NCI-H345 (cell line): ENCODE measurements around the gene EDIL3.
A peak's percentile ranks its signal among the peaks of the same experiment; 100 is the strongest.

Source experiments
- DNase-seq: peaks from one replicate; lab custom pipeline; 2025; lab: John Stamatoyannopoulos, UW

EDIL3 gene, protein sequence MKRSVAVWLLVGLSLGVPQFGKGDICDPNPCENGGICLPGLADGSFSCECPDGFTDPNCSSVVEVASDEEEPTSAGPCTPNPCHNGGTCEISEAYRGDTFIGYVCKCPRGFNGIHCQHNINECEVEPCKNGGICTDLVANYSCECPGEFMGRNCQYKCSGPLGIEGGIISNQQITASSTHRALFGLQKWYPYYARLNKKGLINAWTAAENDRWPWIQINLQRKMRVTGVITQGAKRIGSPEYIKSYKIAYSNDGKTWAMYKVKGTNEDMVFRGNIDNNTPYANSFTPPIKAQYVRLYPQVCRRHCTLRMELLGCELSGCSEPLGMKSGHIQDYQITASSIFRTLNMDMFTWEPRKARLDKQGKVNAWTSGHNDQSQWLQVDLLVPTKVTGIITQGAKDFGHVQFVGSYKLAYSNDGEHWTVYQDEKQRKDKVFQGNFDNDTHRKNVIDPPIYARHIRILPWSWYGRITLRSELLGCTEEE

DNA sequence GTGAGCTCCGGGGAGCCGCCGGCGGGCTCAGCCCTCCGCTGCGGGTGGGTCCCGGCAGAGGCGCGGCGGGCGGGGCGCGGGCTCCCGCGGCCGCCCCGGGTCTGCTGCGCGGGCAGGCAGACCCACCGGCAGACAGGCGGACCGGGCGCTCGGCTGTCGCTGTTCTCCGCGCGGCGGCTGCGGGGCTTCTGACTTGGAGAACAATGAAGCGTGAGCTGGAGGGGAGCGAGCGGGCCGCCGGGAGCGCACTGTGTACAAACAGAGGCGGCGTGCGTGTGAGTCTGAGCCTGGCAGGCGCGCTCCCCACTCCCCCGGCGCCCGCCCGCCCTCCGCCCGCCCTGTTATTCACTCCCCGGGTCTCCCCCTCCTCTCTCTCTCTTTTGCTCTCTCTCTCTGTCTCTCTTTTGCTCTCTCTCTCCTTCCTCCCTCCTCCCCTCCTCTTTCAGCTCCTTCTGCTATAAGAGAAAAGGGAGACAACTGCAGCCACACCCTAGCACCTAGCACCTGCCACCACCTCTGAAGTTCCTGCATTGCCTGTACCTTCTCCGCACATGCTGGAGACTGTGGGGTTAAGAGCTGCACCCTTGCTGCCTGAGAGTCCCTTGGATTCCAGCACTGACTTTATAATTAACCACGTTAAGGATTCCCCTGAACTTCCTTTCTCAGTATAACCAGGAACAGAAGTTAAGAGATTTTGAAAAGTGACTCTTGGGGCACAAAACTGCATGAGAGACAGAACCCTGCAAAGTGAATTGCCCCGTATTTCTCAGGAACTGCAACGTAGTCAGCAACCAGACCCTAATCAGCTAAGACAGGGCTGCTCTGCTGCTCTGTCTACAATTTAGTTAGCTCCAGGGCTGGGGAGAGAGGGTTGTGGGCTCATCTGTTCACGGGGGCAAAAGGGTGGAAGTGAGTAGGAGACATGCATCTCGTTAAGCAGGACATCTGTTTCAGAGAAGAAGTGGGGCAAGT lies at the start of gene EDIL3:
EDIL3 (minus strand) TSS at position 277 of the 972 bp plus-strand sequence. CDS start 506 bp downstream, outside the sequence.
- DNase-seq: peak; percentile 63

DNA sequence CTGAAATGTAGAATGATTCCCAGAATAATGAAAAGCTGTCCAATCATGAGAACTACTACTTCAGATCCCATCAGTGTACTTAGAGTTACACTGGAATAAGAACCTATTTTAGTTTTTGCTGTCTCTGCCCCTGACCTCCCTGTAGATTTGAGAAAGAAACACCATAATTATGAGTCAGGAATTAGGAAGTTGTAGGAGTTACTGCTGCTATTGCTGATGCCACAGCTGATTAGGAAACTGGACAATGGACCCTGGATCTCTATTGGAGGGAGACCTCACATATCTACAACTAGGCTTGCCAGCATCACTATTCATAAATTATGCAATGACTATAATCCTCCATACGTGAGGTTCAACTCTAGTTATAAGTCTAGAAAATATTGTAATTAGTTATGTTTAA lies 48.8 kb upstream of the EDIL3 start:
- DNase-seq: no peak

DNA sequence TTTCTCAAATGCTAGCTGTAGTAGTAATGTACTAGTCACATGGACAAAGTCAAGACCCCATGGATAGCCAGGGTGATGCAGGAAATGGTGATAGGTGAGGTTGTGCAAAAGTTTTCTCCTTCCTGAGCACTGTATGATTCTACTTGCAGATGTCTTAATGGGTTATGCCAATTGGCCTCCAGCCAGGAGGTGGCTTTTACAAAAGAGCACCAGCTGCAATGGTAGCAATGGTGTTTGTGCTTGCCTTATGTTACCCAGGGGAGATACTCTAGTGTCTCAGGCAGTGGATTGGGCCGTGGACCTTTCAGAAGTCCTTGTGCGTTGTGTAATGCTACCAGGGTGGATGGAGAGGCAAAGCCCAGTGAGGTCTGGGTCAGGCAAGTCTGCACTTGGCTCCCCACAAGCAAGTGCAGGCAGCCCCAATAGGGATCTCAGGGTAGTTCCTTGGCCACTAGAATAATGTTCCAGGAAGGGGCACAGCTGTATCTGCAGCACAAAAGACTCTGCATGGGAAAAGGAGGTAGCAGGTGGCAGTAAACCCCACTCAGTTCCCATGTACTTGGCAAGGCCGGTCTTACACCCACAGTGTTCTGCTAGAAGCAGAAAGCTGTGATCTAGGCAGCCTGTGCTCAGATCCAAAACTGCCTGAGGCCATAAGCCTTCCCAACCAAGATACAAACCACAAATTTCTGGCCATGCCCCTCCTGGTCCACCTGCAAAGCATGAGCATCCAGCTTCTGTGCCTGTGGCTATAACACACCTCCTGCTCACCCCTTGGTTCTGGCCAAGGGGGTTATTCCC lies 46.4 kb upstream of the EDIL3 start:
- peak; percentile 11 for DNase-seq

DNA sequence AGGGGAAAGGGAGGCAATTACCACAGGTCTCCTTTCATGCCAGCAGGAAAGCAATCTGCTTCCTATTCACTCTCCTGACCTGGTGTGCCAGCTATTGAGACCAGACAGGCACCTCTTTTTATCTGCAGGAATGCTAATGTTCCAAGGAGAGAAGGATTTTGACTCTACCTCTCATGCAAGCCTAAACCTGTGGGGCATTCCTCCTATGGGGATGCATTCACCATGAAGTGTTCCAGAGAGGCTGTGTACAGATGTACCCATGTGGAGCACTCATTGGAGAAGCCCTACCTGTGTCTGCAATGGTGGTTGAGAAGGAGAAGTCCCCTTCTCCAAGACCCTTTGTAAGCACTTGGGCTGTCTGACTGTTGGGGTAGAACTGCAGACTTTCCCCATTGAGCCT lies 45.4 kb upstream of the EDIL3 start:
- no peak for DNase-seq

DNA sequence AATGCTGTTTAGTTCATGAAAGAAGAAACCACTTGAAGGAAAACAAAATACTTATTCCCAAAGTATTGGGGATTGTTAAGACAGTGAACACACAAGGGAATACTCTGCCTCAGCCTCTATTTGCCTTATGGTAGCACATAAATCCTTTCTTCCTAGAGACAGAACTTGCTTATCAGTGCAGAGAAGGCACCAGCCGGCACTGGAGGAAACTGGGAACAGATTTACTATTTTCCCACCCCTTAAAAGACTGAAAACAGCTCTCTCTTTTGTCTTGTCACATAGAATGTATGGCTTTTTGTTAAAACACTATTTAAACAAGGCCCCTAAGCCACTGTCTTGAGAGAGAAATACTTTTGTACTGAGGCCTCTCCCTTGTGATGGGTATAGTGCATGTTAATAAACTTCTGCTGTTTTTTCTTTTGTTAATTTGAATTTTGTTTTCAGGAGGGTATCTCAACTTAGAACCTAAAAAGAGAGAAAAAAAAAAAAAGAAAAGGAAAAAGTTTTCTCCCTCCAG lies 40.7 kb upstream of the EDIL3 start:
- no peak for DNase-seq

DNA sequence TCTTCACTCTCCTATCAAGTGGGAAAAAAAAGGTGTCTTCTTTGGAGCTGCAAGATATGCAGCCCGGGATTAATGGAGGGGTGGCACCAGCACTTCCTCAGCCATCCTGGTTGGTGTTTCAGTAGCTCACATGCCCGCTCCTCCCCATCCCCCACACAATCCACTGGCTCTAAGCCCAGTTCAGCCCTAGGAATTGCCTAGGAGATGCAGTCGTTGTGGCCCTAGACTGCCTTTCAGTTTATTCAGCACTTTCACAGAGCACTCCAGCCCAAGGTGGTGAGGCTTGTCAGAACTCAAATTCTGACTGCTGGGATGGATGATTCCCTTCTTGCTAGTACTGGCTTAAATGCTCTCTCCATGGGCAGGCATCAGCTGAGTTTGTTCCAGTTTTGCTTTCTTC lies 35.1 kb upstream of the EDIL3 start:
- DNase-seq: no peak

DNA sequence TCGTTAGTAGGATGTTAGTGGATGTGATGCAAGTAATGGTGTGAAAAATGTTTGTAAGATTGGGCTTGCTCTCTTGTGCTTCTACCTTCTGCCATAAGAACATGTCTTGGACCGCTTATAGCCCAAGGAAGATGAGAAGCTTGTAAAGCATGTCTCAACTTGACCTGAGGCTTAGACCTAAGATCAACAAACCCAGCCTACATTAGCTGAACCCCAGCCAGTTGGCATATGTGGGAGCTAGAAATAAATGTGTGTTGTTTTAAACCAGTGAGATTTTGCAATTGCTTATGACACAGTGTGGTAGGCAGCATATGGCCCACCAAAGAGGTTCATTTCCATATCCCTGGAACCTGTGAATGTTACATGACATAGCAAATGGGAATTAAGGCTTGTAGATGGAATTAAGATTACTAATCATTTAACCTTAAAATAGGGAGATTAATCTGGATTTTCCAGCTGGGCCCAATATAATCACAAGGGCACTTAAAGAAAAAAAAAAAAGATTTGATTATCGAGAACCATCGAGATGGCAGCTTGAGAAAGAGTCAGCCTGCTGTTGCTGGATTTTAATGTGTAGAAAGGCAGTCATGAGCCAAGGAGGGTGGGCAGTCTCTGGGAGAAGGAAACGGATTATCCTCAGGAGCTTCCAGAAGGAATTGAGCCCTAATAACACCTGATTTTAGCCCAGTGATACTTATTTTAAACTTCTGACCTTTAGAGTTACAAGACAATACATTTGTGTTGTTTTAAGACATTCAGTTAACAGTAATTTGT lies 27.3 kb upstream of the EDIL3 start:
- no peak for DNase-seq

DNA sequence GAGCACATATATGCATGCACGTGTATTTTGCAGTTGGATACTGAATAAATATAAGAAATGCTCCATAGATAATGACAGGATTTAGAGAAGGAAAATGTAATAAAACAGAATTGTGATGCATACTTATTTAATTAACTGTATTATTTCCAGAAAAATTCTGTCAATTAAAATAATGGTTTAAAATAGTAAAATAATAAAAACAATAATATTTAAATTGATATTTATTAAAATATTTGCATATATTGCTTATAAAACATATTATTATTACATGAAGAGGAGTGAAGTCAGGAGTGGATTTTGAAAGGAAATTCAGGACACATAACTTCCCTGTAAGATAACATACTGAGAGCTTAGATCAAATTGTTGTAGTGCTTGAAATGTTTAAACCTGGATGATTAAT lies 21.4 kb upstream of the EDIL3 start:
- DNase-seq: no peak

DNA sequence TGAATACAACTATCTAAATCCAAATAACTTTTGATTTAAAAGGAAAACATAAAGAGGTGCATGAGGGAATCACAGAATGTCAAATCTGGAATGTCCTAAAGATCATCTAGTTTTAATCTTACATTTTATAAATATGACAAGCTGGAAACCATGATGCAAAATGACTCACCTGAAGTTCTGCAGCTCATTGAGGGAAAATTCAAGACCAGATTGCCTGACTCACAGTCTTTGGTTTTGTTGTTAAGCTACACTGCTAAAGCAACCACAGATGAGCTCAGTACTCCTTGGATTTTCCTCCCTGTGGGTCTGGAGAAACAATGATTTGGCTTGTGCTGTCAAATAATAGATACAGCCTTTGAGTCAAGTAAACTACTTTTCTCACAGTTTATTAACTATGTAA lies 19.1 kb upstream of the EDIL3 start:
- no peak for DNase-seq

DNA sequence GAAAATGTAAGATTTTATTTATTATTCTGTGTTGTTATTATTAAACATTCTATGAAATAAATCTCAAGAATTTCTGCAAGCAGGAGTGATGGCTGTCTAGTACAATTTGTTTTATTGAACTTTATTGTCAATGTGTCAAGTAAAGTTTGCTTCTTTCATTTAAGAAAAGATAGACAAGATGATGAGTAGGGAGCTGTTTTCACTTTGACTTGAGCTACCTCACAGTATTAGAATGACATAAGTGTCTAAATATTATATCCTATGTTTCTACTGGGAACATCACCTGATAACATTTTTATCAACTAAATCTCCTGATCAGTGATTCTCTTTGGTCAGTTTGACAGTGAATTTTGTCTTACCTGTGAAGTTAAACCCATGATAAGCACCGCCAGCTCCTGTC lies 12.7 kb upstream of the EDIL3 start:
- DNase-seq: no peak

DNA sequence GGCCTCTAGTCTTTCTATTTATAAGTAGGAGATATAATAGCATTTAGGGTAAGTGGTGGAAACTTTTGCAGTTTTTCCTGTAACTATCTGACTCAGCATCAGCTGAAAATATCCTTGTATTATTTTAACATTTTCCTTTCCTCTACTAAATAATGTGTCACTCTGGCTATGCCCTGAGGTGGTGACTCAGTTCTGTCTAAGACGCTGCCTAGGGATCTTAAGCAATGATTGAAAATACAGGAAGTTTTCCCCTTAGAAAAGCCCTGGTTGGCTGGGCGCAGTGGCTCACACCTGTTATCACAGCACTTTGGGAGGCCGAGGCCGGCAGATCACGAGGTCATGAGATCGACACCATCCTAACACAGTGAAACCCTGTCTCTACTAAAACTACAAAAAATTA lies 9.3 kb upstream of the EDIL3 start:
- DNase-seq: no peak

DNA sequence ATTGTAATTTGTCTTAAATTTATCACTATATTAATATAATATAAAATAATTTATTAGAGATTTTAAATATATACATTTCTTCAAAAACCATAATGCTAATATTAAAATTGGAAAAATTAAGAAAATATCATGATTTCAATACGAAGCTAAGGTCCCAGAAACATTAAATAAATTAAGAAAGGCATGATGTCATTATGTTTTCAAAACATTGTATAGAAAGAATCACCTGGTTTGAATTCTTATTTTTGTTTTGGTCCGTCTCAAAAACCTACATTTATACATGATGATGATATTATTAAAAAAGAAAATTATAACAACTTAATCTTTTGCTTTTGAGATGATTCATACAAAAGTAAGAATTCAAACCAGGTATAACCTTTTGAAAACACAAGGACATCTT lies 8.2 kb upstream of the EDIL3 start:
- DNase-seq: no peak

DNA sequence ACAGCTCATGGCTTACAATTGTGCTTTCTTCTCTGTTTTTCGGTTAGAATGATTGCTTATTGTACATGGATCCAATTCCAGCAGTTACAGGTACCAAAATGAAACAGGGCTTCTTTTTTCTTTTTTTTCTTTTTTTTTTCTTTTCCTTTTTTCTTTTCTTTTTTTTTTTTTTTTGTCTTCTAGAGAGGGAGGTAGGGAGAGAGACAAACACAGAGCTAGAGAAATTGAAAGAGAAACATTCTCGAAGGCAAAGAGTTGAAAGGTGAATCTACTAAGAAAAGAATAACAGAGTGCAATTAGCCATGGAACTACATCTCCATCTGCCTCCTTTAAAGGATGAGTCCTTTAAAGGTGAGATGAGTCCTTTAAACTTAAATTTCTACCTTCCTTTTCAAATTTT lies 1.0 kb upstream of the EDIL3 start:
- no peak for DNase-seq

DNA sequence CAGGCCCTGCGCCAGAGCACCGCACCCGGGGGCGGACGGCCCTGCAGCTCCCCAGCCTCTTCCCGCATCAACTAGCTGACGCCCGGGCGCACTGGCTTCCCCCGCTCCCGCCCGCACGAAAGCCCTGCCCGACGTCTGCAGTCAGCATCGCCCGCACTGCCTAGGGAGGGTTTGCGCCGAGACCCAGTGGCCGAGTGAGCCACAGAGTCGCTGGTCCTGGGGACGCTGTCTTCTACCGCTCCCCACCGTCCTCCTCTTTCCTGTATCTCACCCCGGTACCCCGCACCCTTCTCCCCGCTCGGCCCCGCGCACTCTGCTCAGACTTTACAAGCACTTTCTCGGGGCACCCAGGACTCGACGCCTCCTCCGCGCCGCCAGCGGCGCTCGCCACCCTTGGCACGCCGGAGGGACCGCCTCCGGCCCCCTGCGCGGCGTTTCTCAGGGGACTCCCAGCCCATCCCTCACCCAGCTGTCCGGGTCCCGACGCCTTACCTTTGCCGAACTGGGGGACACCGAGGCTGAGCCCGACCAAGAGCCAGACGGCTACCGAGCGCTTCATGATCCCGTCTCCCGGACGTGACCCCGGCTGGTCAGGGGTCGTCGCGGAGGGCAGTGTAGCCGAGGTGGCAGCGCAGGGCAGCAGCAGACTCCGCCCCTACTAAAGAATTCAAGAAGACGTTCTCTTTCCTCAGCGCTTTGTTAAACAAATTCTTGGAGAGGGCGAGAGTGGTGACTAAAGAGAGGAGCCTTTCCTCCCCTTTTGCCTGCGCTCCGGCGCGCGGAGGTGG lies 670 bp downstream of the EDIL3 start:
- DNase-seq: peak; percentile 47

DNA sequence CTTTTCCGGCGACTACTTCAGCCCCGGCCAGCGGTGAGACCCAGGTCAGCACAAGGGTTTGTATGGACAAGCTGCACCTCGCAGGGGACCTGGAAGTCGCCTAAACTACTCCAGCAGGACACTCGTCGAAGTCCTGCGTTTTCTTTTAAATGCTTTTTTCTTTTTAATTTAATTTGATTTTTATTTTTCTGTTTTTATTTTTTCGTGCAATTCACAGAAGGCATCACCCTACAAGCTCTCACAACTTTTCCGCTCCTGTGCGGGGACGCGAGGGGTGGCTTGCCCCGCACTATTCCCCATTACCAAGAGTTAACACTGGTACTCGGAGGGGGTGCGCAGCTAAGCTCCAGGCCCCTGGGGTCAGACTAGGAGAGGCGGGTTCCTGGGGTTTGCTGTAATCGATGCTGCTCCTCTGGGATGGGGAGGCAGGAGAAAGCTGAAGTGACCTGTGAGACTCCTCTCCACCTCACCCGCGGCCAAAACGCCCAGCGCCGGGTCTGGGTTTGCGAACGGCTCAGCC lies 1.3 kb downstream of the EDIL3 start:
- no peak for DNase-seq

DNA sequence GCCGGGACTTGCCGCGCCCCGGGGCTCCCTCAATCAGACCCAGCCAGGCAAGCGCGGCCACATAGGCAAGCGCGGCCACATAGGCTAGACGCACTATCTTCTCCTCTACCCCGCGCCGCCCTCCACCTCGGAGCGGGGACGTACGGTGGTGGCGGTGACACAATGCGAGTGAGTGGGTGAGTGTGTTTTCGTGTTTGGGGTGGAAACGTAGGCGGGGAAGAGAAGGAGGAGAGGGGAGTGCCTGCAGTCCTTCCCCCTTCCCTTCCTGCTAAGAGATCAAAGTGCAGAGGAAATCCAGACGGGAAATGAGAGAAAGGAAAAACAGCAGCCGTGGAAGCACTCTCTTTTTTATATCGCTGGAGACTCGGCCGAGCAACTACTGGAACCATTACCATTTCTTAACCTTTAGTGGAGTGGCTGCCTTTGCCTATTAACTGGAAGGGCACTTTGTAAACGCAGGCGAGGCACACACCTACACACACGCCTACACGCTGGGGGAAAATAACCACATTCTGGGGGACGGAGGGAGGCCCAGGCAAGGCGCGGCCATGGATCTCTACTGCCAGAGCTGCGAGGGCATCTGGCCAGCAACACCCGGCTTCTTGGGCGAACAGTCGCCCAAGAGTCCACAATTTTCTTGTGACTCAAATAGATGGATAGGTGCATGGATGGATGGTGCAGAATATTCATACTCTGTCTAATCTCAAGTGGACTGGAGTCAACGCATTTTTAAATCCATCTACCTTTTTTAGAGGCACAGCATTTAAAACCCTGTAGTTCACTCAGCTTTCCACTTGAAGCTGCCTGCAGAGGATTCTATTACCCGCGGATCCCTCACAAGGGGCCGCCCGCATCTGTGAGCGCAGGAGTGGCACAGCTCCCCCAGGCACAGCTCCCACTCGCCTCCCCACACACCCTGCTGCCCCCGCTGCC lies 2.1 kb downstream of the EDIL3 start:
- peak; percentile 64 for DNase-seq

DNA sequence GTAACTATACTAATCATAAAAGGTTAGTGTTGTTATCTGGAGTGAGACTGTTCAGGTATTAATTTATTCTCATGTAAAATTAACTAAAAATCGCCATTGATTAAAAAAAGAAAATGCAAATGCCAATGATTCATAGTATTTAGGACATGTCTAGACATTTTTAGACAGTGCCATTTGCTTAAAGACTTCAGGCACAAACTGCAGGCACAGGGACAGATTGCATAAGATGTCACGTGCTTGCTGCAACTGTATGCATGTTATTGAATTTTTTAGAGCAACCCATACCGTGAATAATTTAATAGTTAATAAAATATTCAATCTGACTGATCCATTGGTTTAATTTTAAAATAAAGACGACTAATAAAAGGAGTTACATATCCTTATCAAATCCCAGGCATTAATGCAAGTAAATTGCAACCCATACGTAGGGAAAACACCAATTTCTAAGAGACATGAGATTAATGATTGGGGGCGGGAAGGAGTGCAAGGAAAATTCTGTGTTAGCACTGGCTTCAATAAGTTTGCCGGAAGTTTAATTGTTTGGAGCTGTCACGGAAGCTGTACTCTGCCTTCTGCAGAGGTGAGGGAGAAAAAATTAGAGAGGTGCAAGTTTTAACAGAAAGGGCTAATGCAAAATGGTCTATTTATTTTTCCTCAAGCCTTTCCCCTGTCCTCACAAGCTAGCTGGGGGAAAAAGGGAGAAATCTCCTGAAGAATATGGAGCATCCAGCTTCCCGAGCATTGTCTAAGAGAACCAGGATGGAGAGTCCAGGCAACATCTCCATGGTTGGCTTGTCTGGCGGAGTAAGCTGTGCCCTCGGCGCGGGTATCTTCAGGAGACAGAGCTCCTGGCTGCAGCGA lies 2.9 kb downstream of the EDIL3 start:
- DNase-seq: peak; percentile 30

DNA sequence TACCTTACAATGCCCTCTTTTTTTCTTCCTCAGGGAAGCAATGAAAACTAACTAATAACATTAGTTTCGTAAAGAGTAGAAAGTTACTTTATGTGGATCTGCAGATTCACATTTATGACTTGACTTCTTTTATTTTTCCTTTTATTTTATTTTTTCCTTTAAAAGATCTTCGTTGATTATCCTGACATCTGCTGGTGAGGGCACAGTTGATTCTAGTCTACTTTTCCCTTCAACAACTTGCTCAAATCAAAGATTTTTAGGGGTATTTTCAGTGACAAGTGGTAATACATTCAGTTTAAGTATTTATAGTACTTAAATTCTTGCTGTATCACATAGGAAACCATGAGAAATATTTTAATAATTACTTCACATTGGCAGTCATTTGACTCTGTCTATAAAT lies 4.9 kb downstream of the EDIL3 start:
- no peak for DNase-seq
